HG02840 (cell line): ENCODE results near the gene PHLDB2.

Experiments
- ATAC-seq: cut with Tn5 transposase; IDR thresholded peaks from one replicate; pipeline ENCODE4 v1.9.1; 2021; ENCODE audit warnings: mild to moderate bottlenecking, moderate library complexity, moderate number of reproducible peaks; ENCODE audit not compliant: unreplicated experiment, low FRiP score

The PHLDB2 gene

GRCh38 chr3:112011376-112011940 is 152.4 kb downstream of the PHLDB2 start:
- no peak for ATAC-seq

DNA sequence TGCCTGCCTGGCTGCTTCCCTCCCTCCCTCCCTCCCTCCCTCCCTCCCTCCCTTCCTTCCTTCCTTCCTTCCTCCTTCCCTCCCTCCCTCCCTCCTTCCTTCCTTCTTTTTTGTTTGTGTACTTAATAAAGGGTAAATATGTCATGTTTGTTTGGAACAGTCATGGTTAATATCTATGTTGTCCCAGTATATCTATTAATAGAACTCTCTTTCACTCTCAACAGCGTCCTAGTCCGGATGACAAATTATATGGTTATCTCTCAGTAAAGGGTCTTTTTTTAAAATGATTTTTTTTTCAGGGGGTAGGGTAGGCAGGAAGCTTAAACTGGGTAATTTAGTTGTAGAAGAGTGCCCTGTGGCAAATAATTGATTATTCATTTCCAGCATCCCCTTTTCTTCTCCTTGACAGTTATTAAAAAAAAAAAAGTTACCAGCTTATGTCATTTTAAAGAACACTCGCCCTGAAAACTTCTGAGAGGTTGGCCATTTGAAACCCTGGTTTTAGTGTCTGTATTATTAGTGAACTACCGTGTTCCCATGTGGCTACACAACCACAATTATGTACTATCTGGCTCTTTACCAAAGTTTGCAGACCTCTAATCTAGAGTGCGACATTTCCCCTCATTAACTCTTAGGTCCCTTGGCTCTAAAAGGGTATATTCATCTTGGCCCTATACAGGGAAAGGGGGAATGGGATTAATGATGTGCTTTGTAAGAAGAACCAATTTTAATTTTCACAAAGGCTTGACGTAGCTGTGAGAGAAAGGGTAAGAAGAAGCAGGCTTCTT is 153.3 kb downstream of the PHLDB2 start:
- no peak for ATAC-seq

DNA sequence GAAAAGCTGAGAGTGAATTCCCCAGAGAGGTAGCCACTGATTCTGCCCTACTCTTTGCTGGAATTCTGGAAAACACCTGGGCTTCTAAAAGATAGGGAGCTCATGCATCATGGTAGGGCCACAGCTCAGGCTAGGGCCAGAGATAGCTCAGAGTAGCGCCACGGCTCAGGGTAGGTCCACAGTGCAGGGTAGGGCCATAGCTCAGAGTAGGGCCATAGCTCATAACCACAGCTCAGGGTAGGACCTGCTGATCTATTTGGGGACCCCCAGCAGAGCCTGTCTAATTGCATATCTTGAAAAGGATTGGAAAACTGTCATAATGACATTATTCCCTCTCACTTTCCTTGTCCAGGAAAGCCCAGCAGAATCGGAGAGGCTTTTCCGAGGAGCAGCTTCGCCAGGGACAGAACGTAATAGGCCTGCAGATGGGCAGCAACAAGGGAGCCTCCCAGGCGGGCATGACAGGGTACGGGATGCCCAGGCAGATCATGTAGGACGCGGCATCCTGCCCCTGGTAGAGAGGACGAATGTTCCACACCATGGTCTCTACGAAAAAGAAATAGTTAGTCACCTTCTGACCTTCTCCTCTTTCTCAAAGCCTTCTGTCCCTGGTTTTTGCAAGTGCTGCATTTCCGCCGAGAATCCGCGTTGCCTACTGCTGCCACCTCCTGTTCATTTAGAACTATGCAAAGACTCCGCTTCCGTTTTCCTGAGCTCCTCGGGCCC is 154.2 kb downstream of the PHLDB2 start:
- ATAC-seq: peak; percentile 66

DNA sequence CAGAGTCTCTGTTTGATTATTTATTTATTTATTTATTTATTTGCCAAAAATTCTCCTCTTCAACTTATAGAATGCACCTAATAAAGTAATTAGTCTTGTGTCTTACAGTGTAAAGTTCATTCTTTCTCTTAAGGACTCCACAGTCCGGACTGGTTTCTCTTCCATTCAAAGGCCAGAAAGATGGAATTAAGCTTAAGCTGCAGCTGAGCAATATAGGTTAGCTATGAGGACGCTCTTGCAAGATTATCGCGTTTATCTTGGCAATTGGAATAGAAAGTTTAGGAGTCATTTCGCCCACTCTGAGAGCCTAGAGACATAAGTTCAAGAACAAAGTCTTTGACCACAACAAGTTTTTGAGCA is 154.7 kb downstream of the PHLDB2 start:
- peak; percentile 25 for ATAC-seq

DNA sequence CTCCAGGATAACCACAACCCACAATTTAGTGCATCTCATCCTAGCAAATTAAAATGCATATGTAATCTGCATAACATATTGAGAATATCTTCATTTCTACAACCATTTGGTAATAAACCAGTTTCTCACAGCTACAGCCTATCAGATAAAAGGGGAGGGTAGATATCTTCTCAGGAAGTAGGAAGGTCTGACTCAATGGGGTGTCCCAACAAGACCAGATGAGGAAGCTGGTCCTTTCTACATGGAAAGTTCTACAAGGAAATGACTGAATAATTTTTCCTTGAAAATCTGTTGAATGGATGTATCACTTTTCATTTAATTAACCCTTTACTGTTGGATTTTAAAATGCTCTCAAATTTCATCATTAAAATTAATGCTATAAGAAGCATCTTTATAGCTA is 158.0 kb downstream of the PHLDB2 start:
- no peak for ATAC-seq

DNA sequence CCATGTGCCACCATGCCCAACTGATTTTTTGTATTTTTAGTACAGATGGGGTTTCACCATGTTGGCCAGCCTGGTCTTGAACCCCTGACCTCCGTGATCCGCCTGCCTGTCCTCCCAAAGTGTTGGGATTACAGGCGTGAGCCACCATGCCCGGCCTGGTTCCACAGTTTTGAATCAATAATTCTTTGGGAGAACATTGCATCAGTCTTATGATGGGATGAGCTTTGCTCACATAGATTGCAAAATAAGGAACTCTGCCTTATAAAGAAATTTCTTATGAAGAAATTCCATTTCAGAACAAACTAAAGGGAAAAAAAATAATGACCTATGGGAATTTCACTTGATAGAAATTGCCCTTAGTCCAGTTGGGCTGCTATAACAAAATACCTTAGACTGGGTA is 159.6 kb downstream of the PHLDB2 start:
- ATAC-seq: no peak

DNA sequence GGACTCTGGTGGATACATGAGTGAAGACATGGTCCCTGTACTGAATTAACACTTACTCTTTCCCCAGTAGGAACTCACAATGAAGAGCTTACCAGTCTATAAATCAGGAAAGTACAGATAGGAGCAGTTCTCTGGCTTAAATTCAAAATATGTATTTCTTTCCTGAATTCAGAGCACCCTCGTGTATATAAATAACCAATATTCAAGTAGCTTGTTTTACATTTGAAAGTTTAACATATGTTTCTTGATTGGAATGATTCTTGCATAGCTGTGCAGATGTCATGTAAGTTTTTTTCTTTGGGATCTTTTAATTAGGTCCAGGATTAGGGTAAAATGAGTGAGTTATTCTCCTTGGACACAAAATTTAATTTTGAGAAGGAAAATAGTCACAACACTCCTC is 160.7 kb downstream of the PHLDB2 start:
- no peak for ATAC-seq

- no peak for ATAC-seq
These were observed 161.6 kb downstream of the PHLDB2 start for GRCh38 chr3:112020674-112021085.
